AG04450 (cell line): Measurements from ENCODE around the gene ARHGEF25. TPM values are rescaled to one million over a fixed set of nuclear protein-coding genes. Genes with fewer than 3 reads are reported as not detected.
"Not testable (repeated sequence)": the region's sequence is repeated elsewhere in the genome, so short reads cannot be mapped to it uniquely, and the experiment has no call there.

Experiments used
- CTCF ChIA-PET: fragments of 300-600, 350-600 bp; formaldehyde crosslinking; extraction: SDS; loops from one replicate; lab custom pipeline; 2022; ENCODE audit warnings: antibody characterized with exemption, inconsistent platforms; lab: Charles Lee
- POLR2A ChIA-PET: fragments of 350-600 bp; formaldehyde crosslinking; extraction: SDS; loops from one replicate; lab custom pipeline; 2021; ENCODE audit warnings: antibody characterized with exemption, inconsistent platforms; lab: Yijun Ruan, JAX
- DNase-seq: peaks from one replicate; pipeline ENCODE4 v3.0.0-alpha.2; 2011; ENCODE audit warnings: low read depth, low spot score
- H3K27ac ChIP-seq: one replicate; pipeline ENCODE4 v1.5.1; 2012; ENCODE audit warnings: low read depth, low read length, control low read depth
- H3K27me3 ChIP-seq: one replicate; pipeline ENCODE4 v1.6.0; 2012; ENCODE audit warnings: low read length; ENCODE audit not compliant: control insufficient read depth, insufficient read depth
- H3K4me3 ChIP-seq: 2 replicates; pipeline ENCODE4 v1.5.1; 2011; ENCODE audit warnings: mild to moderate bottlenecking, low read depth, low read length, control low read depth
- H3K9me3 ChIP-seq: 2 replicates; pipeline ENCODE4 v1.5.1; 2012; ENCODE audit warnings: low read length; ENCODE audit not compliant: control insufficient read depth, insufficient read depth
- CTCF ChIP-seq: IDR thresholded peaks from 2 replicates; pipeline ENCODE4 v1.5.1; 2011; ENCODE audit warnings: low read depth, low read length, control low read depth, inconsistent platforms
- polyA plus RNA-seq: library from polyadenylated mRNA; depleted of rRNA; stranded (reverse); fragments of >200 nt; gene quantifications from 2 replicates; pipeline ENCODE4 v1.2.3, GENCODE V29; 2011

Gene ARHGEF25
- polyA plus RNA-seq, 1 experiment, result 23.4 TPM

DNA sequence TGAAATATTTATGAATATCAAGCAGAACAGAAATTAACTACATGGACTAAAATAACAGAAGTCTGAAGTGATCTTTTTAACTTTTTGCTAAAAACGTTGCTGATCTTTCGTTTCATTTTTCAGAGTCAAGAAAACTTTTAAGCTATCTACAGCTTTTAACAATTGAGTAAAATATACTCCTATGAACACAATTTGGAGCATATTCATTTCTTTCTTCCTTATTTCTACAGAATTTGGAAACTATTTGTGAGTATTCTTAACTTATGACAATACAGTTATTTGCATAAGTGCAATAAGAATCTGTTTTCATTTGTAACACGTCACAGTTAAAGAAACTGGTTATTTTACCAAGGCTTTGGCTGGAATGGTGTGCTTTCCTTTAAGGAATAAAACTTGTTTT is 42.8 kb downstream of the ARHGEF25 start:
- H3K27ac ChIP-seq, result no peak overlapping the region
- H3K27me3 ChIP-seq, result peaks cover 2% of the 10 kb centered on the region
- POLR2A ChIA-PET, result no interaction called here
- CTCF ChIA-PET, result interaction anchor here (1.6 kb wide), 1 partner anchor 21 kb away, joined by 4 read pairs; the partner anchor contains the start of gene B4GALNT1
- H3K4me3 ChIP-seq, result no peak overlapping the region
- H3K9me3 ChIP-seq, result peaks cover 8% of the 10 kb centered on the region; the same call in 1 of the 2 replicates
- DNase-seq, result no peak
- TF ChIP-seq CTCF, result no peak

GRCh38 chr12:57655541-57656240 is 44.5 kb downstream of the ARHGEF25 start:
- CTCF ChIA-PET, result interaction anchor here (0.7 kb wide), 1 partner anchor 18 kb away, joined by 5 read pairs; no protein-coding TSS in a partner anchor

DNA sequence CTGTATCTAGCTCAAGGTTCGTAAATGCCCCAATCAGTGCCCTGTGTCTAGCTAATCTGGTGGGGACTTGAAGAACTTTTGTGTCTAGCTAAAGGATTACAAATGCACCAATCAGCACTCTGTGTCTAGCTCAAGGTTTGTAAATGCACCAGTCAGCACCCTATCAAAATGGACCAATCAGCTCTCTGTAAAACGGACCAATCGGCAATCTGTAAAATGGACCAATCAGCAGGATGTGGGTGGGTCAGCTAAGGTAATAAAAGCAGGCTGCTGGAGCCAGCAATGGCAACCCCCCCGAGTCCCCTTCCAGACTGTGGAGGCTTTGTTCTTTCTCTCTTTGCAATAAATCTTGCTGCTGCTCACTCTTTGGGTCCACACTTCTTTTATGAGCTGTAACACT is 45.2 kb downstream of the ARHGEF25 start:
- H3K27me3 ChIP-seq, H3K27ac ChIP-seq, H3K9me3 ChIP-seq, POLR2A ChIA-PET, H3K4me3 ChIP-seq, DNase-seq: not testable (repeated sequence)
- CTCF ChIA-PET, result interaction anchor here (1.6 kb wide), 1 partner anchor 24 kb away, joined by 5 read pairs; the partner anchor contains the start of gene B4GALNT1

More at GRCh38 chr12:57655541-57656240, 44.5 kb downstream of the ARHGEF25 start:
- Histone ChIP-seq H3K27me3 (peaks cover 2% of the 10 kb centered on the region), H3K27ac (no peak overlapping the region), H3K4me3 (no peak overlapping the region), H3K9me3 (peaks cover 8% of the 10 kb centered on the region; the same call in 1 of the 2 replicates)
- no peak for TF ChIP-seq CTCF
- no peak for DNase-seq
- POLR2A ChIA-PET, result no interaction called here

GRCh38 chr12:57657744-57658143 is 46.5 kb downstream of the ARHGEF25 start:
- H3K27ac ChIP-seq, result no peak overlapping the region
- CTCF ChIA-PET, result interaction anchor here (0.8 to 1.6 kb wide), 2 partner anchors 24 to 25 kb away, joined by 4 to 5 read pairs; partner anchors contain the start of gene B4GALNT1
- DNase-seq, result no peak
- TF ChIP-seq CTCF, result no peak
- POLR2A ChIA-PET, result no interaction called here
- H3K27me3 ChIP-seq, result peaks cover 2% of the 10 kb centered on the region
- peaks cover 11% of the 10 kb centered on the region; the same call in 1 of the 2 replicates for H3K9me3 ChIP-seq
- no peak overlapping the region for H3K4me3 ChIP-seq

- H3K4me3 ChIP-seq, result no peak overlapping the region
- TF ChIP-seq CTCF, result no peak
- H3K27ac ChIP-seq, result no peak overlapping the region
- DNase-seq, result no peak
- POLR2A ChIA-PET, result no interaction called here
- H3K27me3 ChIP-seq, result peaks cover 2% of the 10 kb centered on the region
- H3K9me3 ChIP-seq, result peaks cover 11% of the 10 kb centered on the region; the same call in 1 of the 2 replicates
- CTCF ChIA-PET, result no interaction called here
These were observed 47.7 kb downstream of the ARHGEF25 start for GRCh38 chr12:57658890-57659289.
